HG02623 (cell line): ENCODE results near the gene MCHR1.
A peak's percentile ranks its signal among the peaks of the same experiment; 100 is the strongest.

Source experiments
- ATAC-seq: cut with Tn5 transposase; IDR thresholded peaks from one replicate; pipeline ENCODE4 v1.9.1; 2021; ENCODE audit warnings: moderate library complexity; ENCODE audit not compliant: unreplicated experiment

Gene MCHR1

GRCh38 chr22:40679249-40679963 lies at the start of gene MCHR1:
MCHR1 (plus strand) TSS chr22:40679484; CDS start chr22:40679653, 169 bp downstream.
- no peak for ATAC-seq

GRCh38 chr22:40631925-40632324 lies 47.4 kb upstream of the MCHR1 start:
- ATAC-seq = no peak

- no peak for ATAC-seq
Observed at GRCh38 chr22:40633036-40633435, 46.2 kb upstream of the MCHR1 start.

- ATAC-seq = no peak
Observed at GRCh38 chr22:40634119-40634903, 45.0 kb upstream of the MCHR1 start.

DNA sequence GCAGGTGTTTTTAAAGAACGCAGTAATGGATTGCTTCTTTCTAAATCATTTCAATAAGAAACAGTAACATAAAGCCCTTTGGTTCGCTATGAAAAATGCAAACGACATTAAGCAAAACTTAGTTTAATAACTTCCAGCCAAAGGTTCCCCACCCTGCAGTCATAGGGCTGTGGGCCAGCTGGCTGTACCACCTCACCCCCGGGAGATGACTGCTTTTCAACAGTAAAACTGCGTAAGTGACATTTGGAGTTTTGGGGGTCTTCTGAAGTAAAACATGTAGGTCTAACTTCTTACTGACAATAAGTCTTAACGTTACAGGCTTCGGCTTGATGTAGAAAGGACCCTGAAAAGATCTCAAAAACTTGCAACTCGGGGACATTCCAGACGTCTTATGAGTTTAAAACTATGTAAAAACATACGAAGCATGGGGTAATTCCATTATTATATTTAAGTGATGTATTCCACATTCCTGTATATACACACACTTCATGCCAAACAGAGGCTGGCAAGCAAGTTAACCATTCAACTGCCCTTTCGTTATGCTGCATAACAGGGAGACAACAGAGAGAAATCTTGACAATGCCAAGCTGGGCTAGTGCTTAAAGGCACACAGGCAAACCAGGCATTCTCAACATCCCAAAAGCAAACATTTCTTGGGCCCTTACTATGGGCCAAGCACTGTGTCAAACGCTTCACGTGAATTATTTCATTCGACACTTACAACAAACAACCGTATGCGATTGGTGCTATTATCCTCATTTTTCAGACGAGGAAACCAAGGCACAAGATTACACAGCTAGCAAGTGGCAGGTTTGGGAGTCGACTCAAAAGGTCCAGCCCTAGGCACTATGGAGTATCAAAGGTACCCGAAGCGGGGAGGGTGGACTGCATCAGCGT lies 44.0 kb upstream of the MCHR1 start:
- ATAC-seq = no peak

DNA sequence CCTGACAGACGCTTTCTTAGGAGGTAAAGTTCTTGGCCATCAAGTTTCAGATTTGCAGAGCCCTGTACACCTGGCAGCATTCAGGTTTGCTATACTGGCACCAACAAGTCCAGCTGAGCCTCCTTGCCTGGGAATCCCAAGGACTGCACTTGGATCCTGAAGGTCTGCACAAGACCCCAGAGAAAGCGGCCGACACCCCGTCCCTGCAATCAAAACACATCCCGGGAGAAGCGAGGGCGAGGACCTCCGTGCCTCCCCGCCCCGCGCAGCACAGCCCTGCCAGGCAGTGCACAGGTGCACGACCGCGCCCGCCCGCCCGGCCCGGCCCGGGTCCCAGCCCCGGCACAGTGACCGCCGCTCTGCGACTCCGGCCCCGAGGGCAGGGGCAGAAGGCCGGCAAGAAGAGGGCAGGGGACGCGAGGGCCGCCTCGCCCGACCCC lies 43.3 kb upstream of the MCHR1 start:
- ATAC-seq = peak; percentile 5

- ATAC-seq = peak; percentile 91
Observed at GRCh38 chr22:40636380-40637182, 42.7 kb upstream of the MCHR1 start, which contains the start of gene MRTFA. MRTFA (minus strand) TSS chr22:40636719.

DNA sequence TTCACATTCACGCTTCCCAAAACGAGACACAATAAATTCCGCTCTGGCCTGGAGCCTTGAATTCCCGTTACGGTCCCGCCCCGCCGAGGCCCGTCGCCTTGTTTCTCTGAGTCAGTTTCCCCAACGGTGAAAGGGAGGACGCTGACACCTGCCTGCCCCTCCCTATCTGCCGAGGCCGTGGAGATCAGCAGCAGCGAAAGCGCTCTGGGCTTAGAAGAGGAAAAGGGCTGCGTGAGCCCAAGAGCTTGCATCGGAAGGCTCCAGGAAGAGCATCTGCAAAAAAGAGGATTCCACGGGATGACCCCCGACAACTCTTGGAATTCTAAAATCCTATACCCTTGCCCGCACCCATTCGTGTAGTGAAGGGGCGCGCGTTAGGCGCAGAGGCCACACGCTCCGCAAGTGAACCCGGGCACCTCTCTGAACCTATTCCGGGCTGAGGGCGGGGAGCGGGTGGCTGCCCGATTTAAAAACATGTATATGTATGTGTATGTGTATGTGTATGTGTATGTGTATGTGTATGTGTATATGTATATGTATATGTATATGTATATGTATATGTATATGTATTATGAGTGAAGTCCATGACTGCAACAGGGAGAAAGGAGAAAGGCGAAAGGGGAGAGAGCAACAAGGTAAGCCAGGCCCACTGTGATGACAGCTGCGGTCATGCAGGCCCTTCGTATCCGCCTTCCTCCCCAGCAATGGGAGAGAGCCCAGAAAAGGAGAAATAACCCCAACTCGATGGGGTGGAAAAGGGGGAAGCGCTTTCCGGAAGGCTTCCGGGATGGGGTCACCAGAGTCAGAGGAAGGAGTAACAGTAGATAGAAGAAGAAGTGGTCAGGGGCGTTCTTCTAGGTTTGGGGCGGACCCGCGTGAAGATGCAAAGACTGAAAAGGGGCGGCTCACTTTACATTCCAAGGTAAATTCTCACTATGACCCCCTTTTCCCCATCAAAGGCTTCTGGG lies 41.8 kb upstream of the MCHR1 start:
- ATAC-seq = peak; percentile 8

DNA sequence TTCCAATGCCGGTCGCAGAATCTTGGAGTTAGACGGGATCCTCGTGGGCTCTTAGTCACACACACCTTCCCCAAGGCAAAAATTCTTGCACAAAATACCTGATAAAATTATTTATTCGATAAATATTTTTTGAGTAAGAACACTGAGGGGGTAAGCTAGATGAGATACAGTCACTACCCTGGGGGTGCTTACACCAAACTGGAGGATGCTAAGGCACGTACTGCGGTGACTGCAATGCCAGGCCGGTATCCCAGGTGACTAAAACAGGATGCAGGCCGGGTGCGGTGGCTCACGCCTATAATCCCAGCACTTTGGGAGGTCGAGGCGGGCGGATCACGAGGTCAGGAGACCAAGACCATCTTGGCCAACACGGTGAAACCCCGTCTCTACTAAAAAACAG lies 41.0 kb upstream of the MCHR1 start:
- ATAC-seq = no peak

GRCh38 chr22:40641269-40641668 lies 38.0 kb upstream of the MCHR1 start:
- ATAC-seq = no peak

- ATAC-seq = no peak
Observed at GRCh38 chr22:40642316-40642715, 37.0 kb upstream of the MCHR1 start.

DNA sequence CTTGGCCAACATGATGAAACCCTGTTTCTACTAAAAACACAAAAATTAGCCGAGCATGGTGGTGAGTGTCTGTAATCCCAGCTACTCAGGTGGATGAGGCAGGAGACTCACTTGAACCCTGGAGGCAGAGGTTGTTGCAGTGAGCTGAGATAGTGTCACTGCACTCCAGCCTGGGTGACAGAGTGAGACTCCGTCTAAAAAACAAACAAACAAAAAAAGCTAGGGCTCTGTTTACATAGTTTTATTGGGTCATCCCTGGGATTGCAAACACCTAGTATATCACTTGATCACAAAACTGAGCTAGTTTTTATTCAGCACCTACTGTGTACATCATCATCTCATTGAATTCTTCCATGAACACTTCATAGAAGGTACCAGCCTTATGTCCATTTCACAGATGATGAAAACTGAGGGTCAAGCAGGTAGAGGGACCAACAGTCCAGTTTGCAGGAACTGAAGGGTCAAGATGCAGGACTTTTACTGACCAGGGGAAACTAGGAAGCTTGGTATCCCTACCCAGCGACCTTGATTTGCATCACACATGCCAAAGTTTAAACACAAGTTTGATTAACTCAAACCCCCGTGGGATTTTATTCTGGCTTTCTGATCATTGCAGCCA lies 33.6 kb upstream of the MCHR1 start:
- ATAC-seq = no peak

DNA sequence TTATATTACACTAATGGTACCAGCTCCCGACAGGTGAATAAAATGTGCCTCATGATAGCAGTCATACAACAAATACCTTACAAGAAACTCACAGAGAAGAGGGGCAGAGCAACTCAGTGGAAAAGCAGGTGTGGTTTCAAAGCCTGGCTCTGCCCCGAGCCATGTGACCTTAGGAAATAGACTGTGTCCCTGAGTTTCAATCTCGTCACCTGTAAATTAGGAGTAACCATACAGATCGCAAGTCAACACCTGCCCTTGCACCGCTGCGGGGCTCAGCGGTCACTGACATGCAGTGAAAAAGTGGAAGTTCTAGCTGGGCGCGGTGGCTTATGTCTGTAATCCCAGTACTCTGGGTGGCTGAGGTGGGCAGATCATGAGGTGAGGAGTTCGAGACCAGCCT lies 30.9 kb upstream of the MCHR1 start:
- no peak for ATAC-seq

- no peak for ATAC-seq
Observed at GRCh38 chr22:40651057-40651456, 28.2 kb upstream of the MCHR1 start.

DNA sequence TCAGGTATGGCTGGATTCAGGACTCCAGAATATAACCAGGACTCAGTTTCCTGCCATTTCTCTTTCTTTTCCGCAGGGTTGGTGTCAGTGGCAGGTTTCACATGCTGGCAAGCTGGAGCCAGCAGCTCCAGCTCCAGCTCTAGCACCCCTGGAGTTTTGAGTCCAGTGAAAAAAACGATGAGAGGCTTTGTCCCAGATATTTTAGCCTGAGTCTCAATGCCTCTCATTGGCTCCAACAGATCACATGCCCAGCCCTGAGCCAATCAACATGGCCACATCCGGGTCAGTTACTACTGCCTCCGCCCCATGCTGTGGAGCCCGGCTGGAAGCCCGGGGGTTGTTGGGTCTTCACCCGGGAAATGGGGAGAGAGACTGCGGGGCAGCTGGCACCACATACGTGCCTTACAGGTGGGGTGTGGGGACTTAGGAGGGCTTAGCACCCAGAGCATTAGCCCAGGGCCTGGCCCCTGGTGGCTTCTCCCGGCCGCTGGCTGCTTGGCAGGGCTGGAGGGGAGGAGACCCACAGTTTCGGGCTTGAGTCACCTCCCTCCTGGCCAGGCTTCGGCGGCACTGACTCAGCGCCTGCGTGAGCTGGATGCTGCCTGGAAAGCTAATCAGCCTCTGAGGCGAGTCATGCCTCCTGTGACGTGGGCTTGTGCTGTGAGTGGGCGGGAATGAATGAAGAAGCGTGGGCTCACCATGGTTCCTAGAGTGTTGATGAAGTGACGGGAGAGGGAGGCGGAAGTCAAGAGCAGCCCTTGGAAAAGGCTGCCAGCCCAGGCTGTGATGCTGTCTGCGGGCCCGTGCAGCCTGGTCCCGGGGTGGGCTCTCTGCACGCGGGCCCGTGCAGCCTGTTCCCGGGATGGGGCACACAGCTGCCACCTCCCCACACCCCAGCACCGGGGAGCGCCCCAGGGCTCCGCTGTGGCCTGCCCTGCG lies 27.5 kb upstream of the MCHR1 start:
- ATAC-seq = no peak

DNA sequence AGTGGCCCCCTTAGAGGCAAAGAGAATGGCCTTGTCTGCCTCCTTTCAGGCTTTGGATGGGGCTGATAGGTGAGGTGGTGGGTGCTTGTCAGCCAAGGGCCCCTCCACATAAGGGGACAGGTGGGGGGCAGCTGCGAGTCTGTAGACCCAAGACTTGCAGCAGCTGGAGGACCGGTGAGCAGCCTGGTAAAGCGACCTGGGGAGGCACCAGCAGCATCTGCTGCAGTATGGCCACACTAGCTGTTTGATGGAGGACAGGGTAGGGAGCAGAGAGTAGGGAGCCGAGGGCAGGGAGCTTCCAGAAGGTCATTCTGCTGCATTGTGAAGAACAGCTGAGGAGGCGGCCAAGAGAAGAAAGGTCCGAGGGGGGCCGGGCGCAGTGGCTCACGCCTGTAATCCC lies 25.9 kb upstream of the MCHR1 start:
- ATAC-seq = no peak

DNA sequence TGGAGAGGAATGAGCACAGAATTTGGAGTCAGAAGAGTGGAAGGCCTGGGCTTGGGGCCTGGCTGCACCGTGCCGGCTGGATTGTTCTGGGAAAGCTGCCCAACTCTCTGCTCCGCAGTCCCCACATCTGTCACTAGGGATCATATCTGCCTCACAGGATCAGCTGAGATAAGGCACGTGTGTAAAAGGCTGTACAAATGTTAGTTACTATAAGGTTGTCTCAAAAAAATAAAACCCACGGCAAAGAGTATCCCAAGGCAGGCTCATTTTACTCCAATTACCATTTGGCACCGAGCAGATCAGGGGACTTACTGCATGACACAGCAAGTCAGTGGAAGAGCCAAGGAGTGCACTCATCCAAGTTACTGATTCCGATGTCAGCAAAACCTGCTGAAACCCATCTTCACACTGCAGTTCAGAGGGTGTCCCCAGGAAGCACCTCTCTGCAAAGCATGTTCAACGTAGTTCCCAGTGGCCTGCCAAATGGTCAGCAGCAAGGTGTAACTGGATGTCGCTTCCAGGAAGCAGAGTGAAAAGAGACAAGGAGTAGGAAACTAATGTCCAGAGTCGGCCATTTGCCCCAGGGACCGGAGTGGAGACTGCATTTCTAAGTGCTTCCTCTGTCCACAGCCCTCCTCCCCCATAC lies 24.6 kb upstream of the MCHR1 start:
- no peak for ATAC-seq
